ENCODE measurements around the gene CD22. TPM values are rescaled to one million over a fixed set of nuclear protein-coding genes. Genes with fewer than 3 reads are reported as not detected.

Gene CD22
- total and polyA plus RNA-seq, 10 of the 15 experiments (the other 5 are each of a cell fraction or from before 2014, with no cell fraction given) = 23.0 to 344 (median 181) TPM

DNA sequence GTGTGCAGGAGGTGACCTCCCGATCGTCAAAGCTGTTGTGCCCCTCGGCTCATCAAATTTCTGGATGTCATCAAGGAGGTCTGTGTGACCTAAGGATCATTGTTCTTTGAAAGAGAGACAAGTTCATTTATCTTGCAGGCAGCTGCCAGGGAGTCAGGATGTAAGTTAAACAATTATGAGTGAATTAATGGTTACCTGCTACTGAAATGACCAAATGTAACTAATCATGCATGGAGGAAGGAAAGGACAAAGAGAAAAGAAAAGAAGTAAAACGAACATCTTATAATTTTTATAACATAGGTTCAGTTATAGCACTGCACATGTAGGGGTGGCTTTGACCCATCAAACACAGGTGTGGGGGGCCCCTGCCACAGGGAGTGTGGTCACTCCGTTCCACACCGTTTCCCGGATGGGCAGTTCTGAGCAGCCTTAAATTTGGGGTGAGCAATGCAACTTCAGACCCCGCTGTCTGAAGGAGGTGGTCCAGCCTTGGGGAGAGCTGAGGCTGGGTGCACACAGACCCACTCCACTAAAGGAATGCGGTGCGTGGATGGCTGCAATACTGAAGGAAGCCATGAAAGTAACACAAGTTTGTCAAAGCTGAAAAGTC is 5.3 kb downstream of the CD22 start:
- Histone ChIP-seq H4K20me1 (ENCODE audit: control insufficient read depth, insufficient read depth) (no peaks in the 10 kb centered on the region), H3K9ac (ENCODE audit: control insufficient read depth, insufficient read depth, low read length) (peak overlapping the region; percentile 82), H3K4me1 (ENCODE audit: control insufficient read depth, insufficient read depth, low read length) (peaks cover 51% of the 10 kb centered on the region), H3K79me2 (ENCODE audit: control insufficient read depth, insufficient read depth, low read length) (peaks cover 69% of the 10 kb centered on the region), H3K36me3 (ENCODE audit: control insufficient read depth in 2 of 2, insufficient read depth in 2 of 2, low read length in 1 of 2) (peaks cover 11 to 12% of the 10 kb centered on the region in 2 experiments; a peak in 3 of 4 replicates), H3K9me3 (replicated peaks; ENCODE audit: control insufficient read depth, insufficient read depth, low read length) (no peaks in the 10 kb centered on the region), H3K4me3 (peak overlapping the region; percentile 72), H3K27ac (ENCODE audit: control insufficient read depth, insufficient read depth) (peak overlapping the region; percentile 93), H3K4me2 (ENCODE audit: control insufficient read depth, insufficient read depth) (peak overlapping the region; percentile 97), H3K27me3 (replicated peaks in 1 of 2; ENCODE audit: control insufficient read depth in 2 of 2, insufficient read depth in 2 of 2, low read length in 1 of 2) (no peaks in the 10 kb centered on the region), H2AFZ (ENCODE audit: control insufficient read depth, low read depth, low read length) (no peak overlapping the region)
- TSS peak; percentile 93 for BruUV-seq (replicated peaks)
- ATAC-seq (peak; percentile 6), DNase-seq (ENCODE audit: low read depth, low spot score) (no peak), FAIRE-seq (no peak)
- in situ Hi-C loops (cut with MboI) (loop anchor here (10.0 kb wide), 1 partner anchor 571 kb away; the partner anchor contains the start of genes HCST, NFKBID and TYROBP), intact Hi-C loops (cut with micrococcal nuclease; ENCODE audit: unreplicated experiment) (no loop called here)
- WGBS (ENCODE audit: insufficient coverage, insufficient replicate concordance, low lambda C conversion rate, missing lambda C conversion rate) = 11% methylated on average over 10 of the region's 10 CpGs
- ChIA-PET RAD21 (ENCODE audit: unreplicated experiment) (interaction anchor here (1.4 to 9.4 kb wide), 11 partner anchors 10 to 128 kb away, joined by 3 to 127 read pairs (median 12); partner anchors contain the start of gene FFAR1), SMC1A (ENCODE audit: uncharacterized antibody, unreplicated experiment) (interaction anchor here (0.9 to 9.8 kb wide), 16 partner anchors 8 to 161 kb away, joined by 3 to 152 read pairs (median 7); partner anchors contain the start of gene FFAR1), CTCF (interaction anchor here (0.6 to 6.5 kb wide), 8 partner anchors 11 to 351 kb away, joined by 3 to 61 read pairs (median 8); partner anchors contain the start of gene FFAR1), POLR2A (interaction anchor here (0.7 to 7.2 kb wide), 18 partner anchors 8 to 276 kb away, joined by 4 to 135 read pairs (median 6); partner anchors contain the start of genes FFAR1 and USF2)
- TF ChIP-seq RFX5 (IDR thresholded peaks at IDR 0.05; ENCODE audit: low read depth, low read length) (no peak), ESRRA (IDR thresholded peaks at IDR 0.05; ENCODE audit: low read length) (no peak), RELB (IDR thresholded peaks at IDR 0.05; ENCODE audit: low read depth) (no peak), RCOR1 (conservative IDR thresholded peaks at IDR 0.05; ENCODE audit: low read depth, low read length) (no peak), SUZ12 (IDR thresholded peaks at IDR 0.05; ENCODE audit: unreplicated experiment) (no peak), STAT3 (IDR thresholded peaks at IDR 0.05; ENCODE audit: low read depth, low read length) (no peak), STAT1 (conservative IDR thresholded peaks at IDR 0.05) (no peak), NBN (IDR thresholded peaks at IDR 0.05) (no peak), ZNF24 (IDR thresholded peaks at IDR 0.05) (no peak), MEF2B (IDR thresholded peaks at IDR 0.05; ENCODE audit: partially characterized antibody, poor library complexity, severe bottlenecking) (no peak), BRCA1 (IDR thresholded peaks at IDR 0.05; ENCODE audit: low read depth, low read length) (no peak), NR2C1 (IDR thresholded peaks at IDR 0.05) (no peak), IRF4 (IDR thresholded peaks at IDR 0.05; ENCODE audit: low read depth, low read length) (peak; percentile 18; the same call in 1 of the 2 replicates), MTA2 (IDR thresholded peaks at IDR 0.05; ENCODE audit: low read depth) (no peak), E4F1 (IDR thresholded peaks at IDR 0.05; ENCODE audit: borderline replicate concordance, partially characterized antibody) (no peak), SUPT20H (IDR thresholded peaks at IDR 0.05; ENCODE audit: borderline replicate concordance, control insufficient read depth, low read depth, low read length) (no peak), TBL1XR1 (IDR thresholded peaks at IDR 0.05; ENCODE audit: low read depth, low read length) (no peak)
